Raji (cell line): ENCODE data around the gene OCIAD2.

Experiments used
- POLR2A ChIP-seq: IDR thresholded peaks from 2 replicates; pipeline ENCODE4 v1.6.1; 2011; ENCODE audit warnings: low read depth, low read length, control low read depth; ENCODE audit not compliant: insufficient read depth

OCIAD2 gene

GRCh38 chr4:48906206-48907173, at the start of gene OCIAD2:
OCIAD2 (minus strand) TSS chr4:48906774; CDS start chr4:48904549, 2,225 bp downstream.
- TF ChIP-seq POLR2A: peak; percentile 72

- TF ChIP-seq POLR2A: no peak
These were observed 47.7 kb upstream of the OCIAD2 start for GRCh38 chr4:48954314-48954713.

GRCh38 chr4:48949518-48950219, 43.1 kb upstream of the OCIAD2 start:
- no peak for TF ChIP-seq POLR2A

GRCh38 chr4:48949086-48949485, 42.5 kb upstream of the OCIAD2 start:
- no peak for TF ChIP-seq POLR2A

GRCh38 chr4:48947731-48948130, 41.2 kb upstream of the OCIAD2 start:
- TF ChIP-seq POLR2A: no peak

- TF ChIP-seq POLR2A: no peak
These were observed 39.4 kb upstream of the OCIAD2 start for GRCh38 chr4:48945981-48946380.

GRCh38 chr4:48944756-48945241, 38.2 kb upstream of the OCIAD2 start:
- TF ChIP-seq POLR2A: no peak

GRCh38 chr4:48944252-48944651, 37.7 kb upstream of the OCIAD2 start:
- no peak for TF ChIP-seq POLR2A

GRCh38 chr4:48943387-48943786, 36.8 kb upstream of the OCIAD2 start:
- no peak for TF ChIP-seq POLR2A

- no peak for TF ChIP-seq POLR2A
These were observed 33.2 kb upstream of the OCIAD2 start for GRCh38 chr4:48939785-48940184.

GRCh38 chr4:48938831-48939230, 32.3 kb upstream of the OCIAD2 start:
- no peak for TF ChIP-seq POLR2A

GRCh38 chr4:48937033-48937432, 30.5 kb upstream of the OCIAD2 start:
- no peak for TF ChIP-seq POLR2A

GRCh38 chr4:48931459-48931858, 24.9 kb upstream of the OCIAD2 start:
- TF ChIP-seq POLR2A: no peak

- TF ChIP-seq POLR2A: no peak
These were observed 24.1 kb upstream of the OCIAD2 start for GRCh38 chr4:48930654-48931053.

GRCh38 chr4:48924416-48924815, 17.8 kb upstream of the OCIAD2 start:
- no peak for TF ChIP-seq POLR2A

GRCh38 chr4:48914311-48914710, 7.7 kb upstream of the OCIAD2 start:
- TF ChIP-seq POLR2A: no peak
